ENCODE data around the gene G6PC2. TPM values are rescaled to one million over a fixed set of nuclear protein-coding genes. Genes with fewer than 3 reads are reported as not detected.

The G6PC2 gene
- total and polyA plus RNA-seq, 2 of the 8 experiments (the other 6 are each of a cell fraction or from before 2014, with no cell fraction given) = not detected

DNA sequence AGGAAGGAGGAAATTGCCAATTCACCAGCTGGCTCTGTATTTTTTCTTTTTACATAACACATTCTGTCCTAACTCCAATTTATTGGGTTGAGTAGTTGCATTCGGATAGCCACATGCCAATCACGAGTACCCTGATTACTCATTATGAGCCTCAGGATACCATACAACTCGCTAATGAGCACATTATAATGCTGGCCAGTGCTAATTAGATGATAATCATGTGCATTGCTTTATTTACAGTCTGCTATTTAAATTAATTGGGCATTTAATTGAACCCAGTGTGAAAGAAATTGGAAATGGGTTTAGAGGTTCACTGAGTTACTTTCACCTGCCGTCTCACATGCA lies 15.2 kb downstream of the G6PC2 start (continued):
- TF ChIP-seq BCL11A (IDR thresholded peaks at IDR 0.05; ENCODE audit: low read depth in 2 of 2, low read length in 2 of 2) = no peak
- no peak for TF ChIP-seq SRF (IDR thresholded peaks at IDR 0.05; ENCODE audit: low read depth, low read length)
- no peak for TF ChIP-seq SUZ12 (IDR thresholded peaks at IDR 0.05; ENCODE audit: low read length)
- no peak for TF ChIP-seq BACH1 (IDR thresholded peaks at IDR 0.05; ENCODE audit: low read length)
- no peak for TF ChIP-seq TCF12 (IDR thresholded peaks at IDR 0.05; ENCODE audit: low read depth, low read length)
- no peak for TF ChIP-seq FOSL1 (IDR thresholded peaks at IDR 0.05; ENCODE audit: insufficient read depth, low read depth, low read length)
